Measurements from ENCODE around the gene ST6GALNAC3.
"Not testable (repeated sequence)": the region's sequence is repeated elsewhere in the genome, so short reads cannot be mapped to it uniquely, and the experiment has no call there.

The ST6GALNAC3 gene

DNA sequence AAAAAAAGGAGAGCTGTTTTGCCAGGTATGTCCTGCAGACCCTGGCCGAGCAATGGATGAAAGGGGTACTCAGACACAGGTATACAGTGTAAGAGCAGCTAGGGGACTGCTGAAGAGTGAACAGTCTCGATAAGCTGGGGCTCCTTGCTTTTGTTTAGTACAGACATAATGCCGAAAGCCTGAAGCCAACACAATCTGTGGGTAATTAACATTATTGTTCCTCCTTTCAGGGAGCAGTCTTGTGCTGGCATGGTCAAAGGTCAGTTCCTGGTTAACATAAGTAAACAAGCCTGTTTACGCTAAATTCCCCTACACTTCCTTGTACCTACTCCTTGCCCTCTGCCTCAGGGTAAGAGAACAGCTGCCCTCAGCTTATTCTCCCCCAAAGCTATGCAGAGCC is 520.5 kb downstream of the ST6GALNAC3 start:
- no peak for DNase-seq

DNA sequence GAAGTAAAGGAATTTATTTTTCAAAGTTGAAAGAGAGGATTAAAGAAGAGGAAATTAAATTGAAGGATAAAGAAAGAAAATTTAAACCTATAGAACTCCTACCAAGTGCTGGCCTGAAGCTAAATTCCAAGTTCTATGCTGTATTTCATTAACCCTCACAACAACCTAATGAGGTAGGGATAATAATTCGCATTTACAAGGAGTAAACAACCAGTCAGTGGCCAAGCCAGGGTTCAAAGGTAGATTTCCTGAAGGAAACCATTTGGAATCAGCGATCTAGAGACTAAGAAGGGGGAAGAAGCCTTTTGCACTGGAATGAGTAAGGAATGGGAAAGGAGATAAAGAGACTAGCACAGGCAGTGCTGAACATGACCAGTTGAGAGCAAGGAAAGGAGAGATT is 526.9 kb downstream of the ST6GALNAC3 start:
- DNase-seq = no peak

DNA sequence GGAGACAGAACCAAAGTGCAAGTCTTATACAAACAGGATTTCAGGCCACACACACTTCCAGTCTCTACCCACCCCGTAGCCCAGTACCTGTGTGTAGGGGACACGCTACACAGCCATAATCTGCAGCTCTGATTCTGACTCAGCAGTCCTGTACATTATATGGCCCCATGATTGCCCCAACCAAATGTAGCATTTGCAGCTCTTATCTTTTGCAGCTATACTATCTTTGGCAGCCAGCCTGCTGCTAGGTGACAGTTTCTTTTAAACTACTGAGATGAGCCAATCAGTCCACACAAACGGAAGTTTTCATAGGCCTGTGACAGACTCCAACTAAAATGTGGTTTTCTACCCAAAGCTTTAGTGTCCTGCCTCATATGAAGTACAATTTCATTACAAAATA is 533.2 kb downstream of the ST6GALNAC3 start:
- DNase-seq = no peak

DNA sequence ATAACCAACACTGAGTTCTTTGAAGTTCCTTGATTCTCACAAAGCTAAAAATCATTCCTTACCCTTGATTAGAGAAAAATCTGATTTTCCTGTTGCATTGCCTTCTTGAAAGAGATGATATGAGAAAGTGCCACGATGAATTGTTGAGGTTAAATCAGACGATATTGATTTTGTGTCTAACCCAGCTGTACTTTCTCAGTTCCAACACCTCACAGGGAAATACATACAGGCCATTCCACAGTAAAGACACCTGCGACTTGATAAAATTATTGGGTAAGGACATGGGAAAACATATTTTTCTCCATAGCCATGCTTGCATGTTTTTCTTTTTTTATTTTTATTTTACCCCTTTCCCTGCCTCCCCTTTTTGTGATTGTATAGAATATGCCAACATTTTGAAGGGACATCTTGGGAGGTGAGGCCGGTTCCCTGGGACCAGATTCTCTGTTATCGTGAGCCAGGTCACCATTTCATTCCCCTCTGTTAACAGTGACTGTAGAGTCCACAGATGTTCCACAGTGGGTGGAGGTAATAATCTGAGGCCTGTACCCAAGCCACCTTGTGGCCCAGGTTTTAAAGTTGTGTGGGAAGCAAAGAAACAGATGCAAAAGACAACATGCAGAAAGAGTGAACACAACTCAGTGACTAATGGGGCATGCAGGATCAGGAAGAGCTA is 537.4 kb downstream of the ST6GALNAC3 start:
- DNase-seq = no peak

DNA sequence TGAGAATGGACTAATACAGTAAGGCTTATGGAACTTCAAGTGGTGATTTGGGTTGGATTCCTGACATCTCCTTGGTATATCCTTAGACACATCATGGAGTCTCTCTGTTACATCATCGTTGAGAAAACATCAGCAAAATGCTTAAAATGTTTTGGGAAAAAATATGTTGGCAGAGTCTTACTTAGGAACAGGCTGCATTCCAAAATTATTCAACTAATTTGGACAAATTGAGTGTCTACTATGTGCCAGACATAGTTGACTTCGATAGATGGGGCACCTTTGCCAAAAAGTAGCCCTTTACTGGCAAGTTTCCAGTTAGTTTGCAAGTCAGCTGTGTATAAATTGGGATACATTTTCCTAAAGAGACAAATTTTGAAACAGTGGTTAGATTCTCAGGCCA is 539.3 kb downstream of the ST6GALNAC3 start:
- DNase-seq = no peak

DNA sequence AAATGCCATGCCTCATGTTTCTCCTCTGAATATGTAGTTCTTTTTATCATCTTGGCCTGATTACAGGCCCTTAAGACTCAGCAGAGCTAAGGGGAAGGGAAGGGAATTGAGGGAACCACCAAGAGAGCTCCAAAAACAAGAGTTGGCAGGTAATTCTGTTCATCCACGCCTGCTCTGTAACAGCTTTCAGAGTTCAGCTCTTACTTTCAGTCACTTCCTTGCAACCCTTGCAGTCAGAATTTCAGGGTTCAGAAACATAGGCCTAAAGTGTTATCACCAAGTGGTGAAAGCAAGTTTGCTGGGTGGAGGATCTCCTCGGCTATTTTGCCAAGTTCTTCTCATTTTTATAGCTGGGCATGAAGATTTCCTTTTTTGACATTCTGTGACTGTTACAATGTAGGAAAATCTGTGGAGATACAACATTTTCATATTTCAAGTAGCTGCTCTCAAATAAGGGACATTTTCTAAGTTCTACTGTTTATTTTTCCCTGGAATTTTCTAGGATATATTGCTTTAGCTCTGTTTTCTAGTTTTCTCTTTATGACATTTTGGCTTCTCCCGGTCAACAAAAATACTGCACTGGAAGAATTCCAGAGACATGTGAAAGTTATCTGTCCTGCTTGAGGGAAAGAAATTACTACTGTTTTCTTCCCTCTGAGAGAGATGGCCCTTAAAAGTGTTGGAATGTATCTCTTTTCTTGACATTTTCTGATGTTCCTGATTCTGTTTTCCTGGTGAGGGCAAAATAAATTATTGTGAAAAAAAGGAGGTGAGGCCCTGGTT is 540.9 kb downstream of the ST6GALNAC3 start:
- no peak for DNase-seq

DNA sequence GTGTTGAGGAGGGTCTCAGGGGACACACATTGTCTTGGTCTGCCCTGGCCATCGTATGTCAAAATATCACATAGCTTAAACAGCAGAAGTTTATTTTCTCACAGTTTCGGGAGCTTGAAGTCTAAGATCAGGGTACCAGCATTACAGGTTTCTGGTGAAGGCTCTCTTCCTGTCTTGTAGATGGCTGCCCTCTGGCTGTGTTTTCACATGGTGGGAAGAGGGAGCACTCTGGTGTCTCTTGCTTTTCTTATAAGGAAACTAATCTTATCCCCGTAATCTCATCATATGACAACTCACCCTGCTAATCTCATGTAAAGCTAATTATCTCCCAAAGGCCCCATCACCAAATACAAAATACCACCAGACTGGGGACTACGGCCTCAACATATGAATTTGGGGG is 545.8 kb downstream of the ST6GALNAC3 start:
- DNase-seq = no peak

DNA sequence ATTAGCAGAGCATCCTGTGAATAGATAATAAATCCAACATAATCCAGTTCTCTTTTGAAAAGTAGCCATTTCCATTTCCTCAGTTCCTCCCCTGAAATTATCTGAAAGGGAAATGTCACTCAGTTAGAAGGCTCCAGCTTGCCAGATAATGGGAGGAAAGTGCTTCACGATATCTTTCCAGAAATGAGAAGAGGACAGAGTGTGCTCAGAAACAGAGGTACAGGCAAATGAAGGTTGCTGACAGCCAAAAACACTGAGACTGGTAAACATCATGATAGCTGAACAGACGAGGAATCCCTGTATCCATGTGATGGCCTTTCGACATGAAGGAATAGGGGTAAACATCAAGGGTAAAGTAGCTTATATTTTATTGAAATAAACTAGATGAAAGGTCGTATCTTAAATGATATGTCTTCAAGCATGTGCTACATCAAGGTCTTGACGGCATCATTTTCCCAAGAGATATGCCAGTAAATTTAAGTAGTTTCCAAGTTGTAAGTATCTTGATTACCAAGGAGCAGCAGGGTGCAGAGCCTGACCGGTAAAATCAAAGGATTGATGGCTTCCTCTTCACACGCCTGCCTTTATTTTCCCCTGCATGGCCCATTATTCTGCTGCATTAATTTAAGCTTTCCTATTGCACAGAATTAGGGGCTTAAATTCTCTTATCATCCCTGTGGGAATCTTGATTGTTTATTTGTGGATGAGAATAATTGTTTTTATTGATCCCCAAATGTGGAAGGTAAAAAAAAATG is 548.4 kb downstream of the ST6GALNAC3 start:
- no peak for DNase-seq

DNA sequence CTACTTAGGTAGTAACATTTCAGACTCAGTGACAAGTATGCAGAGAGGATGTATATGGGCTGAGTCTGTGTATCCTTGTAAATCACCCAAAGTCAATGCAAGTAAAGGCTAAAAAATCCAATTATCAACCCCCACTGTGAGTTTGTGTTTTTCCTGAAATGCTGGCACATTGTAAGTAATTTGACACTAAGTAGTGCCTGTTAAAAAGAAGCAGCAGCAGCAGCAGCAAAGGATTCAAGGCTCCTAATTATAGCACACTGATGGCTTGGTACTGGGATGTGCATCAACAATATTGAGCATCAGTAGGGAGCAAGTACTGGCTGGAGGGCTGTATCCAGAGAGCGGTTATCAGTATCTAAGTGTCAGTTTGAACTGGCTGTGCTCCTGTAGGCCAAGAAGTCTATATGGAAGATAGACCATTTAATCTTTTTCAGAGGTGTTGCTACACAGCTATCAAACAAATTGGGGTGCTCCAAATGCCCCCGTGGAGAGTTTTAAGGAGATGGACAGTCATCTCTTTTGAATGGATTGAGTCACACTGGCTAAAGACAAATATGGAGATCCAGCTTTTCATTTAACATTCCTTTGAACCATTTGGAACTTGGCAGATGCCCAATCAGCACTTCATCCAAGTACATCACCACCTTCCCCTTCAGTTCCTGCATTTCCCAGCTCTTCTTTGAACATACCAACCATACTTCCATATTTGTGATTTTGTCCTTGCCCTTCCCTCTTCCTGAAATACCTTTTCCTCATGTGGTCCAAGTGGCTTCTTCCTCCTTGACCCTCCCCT is 551.5 kb downstream of the ST6GALNAC3 start:
- DNase-seq = no peak

DNA sequence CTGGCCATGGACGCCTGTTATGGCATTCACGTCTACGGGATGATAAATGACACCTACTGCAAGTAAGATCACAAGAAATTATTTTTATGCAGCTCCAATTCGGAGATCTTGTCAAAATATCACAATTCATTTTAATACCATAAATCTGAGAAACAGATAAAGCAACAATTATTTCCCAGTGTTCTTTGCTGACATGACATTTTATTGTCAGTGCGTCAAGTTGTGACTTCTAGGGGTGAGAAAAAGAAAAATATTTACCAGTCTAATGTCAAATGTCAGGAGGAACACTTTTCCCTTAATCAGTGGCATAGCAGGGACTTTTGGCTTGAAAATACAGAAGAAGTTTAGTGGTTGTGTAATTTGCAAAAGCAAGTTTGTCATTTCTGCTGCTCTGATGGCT is 553.0 kb downstream of the ST6GALNAC3 start:
- no peak for DNase-seq

DNA sequence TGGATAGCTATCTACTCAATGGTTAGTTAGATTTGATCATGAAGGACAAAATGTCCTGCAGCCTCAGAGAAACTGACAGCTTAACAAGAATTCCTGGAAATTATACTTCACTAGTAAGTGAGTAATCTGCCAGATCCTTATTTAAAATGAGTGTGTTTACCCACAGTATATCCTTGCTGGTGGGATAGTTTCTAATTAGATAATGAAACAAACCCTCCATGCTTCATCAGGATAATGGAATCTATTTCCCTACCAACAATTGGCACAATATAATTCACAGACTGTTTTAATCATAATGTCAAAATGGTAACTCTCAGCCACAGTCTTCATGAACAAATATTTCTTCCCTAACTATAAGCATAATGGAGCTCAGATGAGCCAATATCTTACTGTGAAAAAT is 553.4 kb downstream of the ST6GALNAC3 start:
- no peak for DNase-seq

DNA sequence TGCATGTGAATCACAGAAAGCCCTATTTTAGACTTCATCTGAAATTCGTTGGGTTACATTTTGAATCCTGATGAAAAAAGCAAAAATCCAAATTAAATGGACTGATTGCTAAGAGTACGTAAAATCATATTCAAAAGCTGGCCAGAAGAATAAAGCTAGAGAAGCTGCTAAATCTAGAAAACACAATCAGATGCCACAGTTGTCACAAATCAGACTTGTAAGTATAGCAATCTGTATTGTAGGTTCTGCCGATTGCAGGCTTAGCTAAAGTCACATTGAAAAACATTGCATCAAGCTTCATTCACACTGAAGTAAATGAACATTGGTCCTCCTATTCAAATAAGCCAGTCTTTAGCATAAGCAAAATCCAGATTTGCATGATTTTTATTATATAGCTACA is 557.6 kb downstream of the ST6GALNAC3 start:
- no peak for DNase-seq

DNA sequence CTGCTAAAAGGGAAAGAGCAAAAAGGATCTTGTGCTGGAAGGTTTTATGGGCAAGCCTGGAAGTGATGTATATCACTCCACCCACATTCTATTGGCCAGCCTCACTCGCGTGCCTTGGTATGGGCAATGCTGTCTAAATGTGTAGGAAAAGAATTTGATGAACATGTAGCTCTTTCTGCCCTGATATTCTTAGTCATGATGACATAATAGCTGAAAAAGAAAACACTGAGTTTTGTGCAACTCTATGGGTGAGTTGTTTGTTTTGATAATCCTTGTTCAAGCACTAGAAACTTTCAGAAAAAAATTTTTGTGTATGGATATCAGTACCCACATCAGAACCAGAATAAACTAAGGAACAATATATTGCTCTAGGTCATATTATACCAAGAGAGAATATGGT is 561.2 kb downstream of the ST6GALNAC3 start:
- DNase-seq = no peak

DNA sequence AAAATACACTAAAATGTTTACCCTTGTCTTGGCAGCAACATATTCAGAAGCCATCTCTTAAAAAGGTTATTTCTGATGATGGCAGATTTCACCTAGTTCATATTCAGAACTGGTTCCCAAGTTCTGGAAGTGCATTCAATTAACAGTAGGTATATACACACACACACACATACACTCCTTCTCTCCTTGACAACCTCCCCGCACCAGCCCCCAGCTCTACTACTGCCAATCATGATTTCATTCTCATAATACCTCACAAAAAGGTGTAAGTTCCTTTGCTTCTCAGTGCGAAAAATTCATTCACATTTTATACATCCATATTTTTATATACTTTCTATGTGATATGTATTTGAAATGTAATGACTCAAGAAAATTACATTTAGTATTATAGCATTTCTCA is 564.6 kb downstream of the ST6GALNAC3 start:
- DNase-seq = no peak

DNA sequence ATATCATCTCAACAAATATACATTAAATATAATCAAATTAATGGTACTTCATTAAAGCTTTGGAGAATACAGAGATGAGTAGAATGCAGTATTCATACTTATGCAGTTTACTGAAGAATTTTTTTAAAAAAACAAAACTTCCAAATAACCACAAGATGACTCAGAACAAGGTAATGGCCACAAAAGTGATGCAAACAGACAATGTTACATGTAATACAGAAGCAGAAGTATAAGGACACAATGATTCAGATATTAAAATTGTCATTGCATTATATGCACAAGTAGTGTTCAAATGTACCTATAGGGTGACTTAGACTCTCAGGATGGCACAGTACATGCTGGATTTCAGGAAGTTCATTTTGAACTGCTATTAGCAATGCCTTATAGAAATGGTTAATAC is 565.5 kb downstream of the ST6GALNAC3 start:
- DNase-seq = no peak

DNA sequence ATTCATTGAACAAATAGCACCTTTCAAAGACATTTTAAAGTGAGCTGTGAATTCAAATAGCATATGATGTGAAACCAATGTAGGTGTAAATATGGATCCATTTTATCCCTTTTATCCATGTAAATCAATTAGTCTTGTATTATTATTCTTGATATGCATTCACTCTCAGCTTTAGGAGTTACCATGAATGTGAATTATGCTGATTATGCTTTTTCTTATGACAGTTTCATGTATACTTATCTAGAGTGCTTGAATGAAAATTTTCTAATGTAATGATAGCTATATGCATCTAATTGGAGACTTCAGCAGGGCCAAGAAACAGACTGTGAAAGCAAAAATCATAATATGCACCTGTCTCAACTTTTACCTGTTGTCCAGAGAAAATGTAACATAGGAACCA is 566.2 kb downstream of the ST6GALNAC3 start:
- DNase-seq = no peak

DNA sequence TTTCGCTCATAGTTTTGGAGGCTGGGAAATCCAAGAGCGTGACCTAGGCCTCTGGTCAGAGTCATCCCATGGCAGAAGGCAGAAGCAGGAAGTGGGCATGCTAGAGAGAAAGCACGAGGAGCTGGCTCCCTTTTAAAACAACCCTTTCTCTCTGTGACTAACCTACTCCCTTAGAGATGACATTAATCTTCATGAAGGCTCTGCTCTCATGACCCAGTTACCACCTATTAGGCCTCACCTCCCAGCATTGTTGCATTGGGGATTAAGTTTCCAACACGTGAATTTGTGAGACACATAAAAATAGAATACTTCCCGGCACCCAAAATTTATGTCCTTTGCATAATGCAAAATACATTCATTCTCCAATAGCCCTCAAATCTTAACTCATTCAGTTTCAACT is 569.6 kb downstream of the ST6GALNAC3 start:
- DNase-seq = no peak

DNA sequence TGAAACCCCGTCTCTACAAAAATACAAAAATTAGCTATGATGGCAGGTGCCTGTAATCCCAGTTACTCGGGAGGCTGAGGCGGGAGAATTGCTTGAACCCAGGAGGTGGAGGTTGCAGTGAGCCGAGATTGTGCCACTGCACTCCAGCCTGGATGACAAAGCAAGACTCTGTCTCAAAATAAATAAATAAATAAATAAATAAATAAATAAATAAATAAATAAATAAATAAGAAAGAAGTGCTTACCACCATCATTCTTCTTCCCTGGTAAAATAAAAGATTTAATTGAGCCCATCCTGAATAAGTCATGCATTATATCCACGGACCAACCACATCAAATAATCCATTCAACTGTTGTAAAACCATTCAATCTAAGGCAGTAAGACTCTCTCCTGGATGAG is 578.3 kb downstream of the ST6GALNAC3 start:
- DNase-seq = not testable (repeated sequence)

DNA sequence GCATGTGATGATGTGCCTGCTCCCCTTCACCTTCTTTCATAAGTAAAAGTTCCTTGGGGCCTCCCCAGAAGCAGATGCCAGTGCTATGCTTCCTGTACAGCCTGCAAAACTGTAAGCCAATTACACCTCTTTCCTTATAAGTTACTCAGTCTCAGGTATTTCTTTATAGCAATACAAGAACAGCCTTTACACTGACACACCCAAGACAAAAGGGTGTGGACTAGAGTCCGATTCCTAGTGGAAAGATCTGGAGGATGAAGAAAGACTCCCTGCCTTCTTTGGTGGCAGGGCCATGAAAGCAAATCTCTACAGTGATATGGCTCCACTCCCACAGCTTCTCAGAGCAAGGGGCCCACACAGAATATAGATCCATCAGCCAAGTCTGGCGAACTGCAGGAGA is 583.1 kb downstream of the ST6GALNAC3 start:
- no peak for DNase-seq

DNA sequence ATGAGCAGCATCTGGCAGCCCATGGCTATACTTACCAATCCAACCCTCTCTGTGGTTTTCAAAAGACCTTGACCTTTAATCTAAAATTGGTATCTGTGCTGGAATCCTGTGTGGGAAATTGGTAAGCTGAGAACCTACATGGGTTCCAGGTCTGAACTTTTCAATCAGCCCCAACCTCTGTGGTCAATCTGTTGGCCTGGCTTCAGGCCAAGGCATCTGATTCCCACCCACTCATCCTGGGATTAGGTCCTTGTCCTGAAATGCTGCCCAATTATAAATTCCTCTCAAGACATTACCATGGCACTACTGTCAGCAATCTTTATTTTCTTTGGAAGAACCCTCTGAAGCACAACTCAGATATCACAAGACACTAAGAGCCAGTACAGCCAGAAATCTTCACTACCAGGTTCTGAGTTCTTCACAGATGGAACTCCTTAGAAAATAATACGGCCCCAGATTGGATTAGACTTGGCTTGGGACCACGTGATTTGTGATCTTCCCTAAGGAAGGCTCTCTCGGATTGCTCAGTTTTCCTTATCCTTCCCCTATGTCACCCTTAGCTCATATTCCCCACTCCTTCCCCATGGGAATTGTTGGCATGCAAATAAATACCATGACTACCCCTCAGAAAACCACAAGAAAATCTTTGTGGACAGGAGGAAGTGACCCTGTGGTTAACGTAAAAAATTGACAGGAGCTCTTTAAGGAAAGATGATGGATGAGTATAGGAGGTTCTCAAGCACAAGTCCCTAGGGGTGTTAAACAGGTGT is 584.8 kb downstream of the ST6GALNAC3 start:
- DNase-seq = no peak

DNA sequence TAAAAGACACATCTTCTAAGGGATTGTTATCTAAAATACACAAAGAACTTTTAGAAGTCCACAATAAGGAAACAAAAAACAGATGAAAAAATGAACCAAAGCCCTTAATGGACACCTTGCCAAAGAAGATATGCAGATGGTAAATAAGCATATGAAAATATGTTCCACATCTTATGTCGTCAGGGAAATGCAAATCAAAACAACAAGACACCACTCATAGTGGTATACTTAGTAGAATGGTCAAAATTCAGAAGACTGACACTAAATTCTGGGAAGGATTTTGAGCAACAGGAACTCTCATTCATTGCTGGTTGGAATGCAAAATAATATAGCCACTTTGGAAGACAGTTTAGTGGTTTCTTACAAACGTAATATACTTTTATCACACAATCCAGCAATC is 587.0 kb downstream of the ST6GALNAC3 start:
- DNase-seq = no peak

DNA sequence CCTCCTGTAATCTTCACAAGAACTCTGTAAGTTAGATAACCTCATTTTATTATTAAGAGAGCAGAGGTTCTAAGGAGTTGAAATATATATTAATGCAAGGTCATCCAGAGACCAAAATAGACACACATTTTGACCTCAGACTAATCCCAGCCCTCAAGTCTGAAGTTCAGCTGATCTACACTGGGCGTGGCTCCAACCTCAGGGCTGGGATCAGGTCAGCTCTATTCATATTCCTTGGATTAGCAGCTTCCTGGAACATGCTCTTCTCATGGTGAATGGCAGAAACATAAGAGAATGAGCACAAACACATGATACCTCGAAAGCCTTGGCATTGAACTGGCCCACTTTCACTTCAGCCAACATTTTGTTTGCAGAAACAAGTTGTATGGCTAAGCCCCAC is 592.0 kb downstream of the ST6GALNAC3 start:
- no peak for DNase-seq

Measured in stimulated activated CD4-positive, alpha-beta T cell treated with anti-CD3 and anti-CD28 coated beads, Interleukin-2, amount 100 ng/mL, for 48 hours (primary cell).